HCT116 (cell line): ENCODE measurements around the gene THAP8. TPM values are rescaled to one million over a fixed set of nuclear protein-coding genes. Genes with fewer than 3 reads are reported as not detected.

Experiments used
- ATAC-seq: fragments of 200-7000 bp; cut with Tn5 transposase; 2 replicates; pipeline ENCODE4 v1.9.1; 2020; ENCODE audit warnings: mild to moderate bottlenecking, moderate library complexity
- BruUV-seq: library from RNA; stranded (reverse); fragments of 400-500 nt; replicated peaks from 2 replicates; lab custom pipeline; 2021; lab: Mats Ljungman, UMichigan
- CTCF ChIA-PET: fragments of 300-600 bp; sonication (Branson Sonifier 250); formaldehyde crosslinking; loops from one replicate; lab custom pipeline; 2021; ENCODE audit warnings: antibody characterized with exemption; lab: Charles Lee
- POLR2A ChIA-PET: fragments of 300-600, 350-600 bp; sonication (Branson Sonifier 250); formaldehyde crosslinking; loops from one replicate; lab custom pipeline; 2021; ENCODE audit warnings: antibody characterized with exemption; lab: Charles Lee
- RAD21 ChIA-PET, 2 experiments: fragments of 300-600 bp; sonication (Branson Sonifier 250); formaldehyde crosslinking; loops; one replicate each; lab custom pipeline; 2023; ENCODE audit warnings: low total read pairs in 2 of 2; ENCODE audit not compliant: uncharacterized antibody in 2 of 2, unreplicated experiment in 2 of 2, low non-redundant PET in 1 of 2; lab: Charles Lee
- DNase-seq: peaks from one replicate; pipeline ENCODE4 v3.0.0-alpha.2; 2010; ENCODE audit warnings: low read depth, low spot score
- H2AFZ ChIP-seq: fragments of 200-600 bp; shearing (Covaris generic), sonication (generic); 2 replicates; pipeline ENCODE4 v1.6.1; 2017; ENCODE audit warnings: low read depth, mixed run types, mixed read lengths, antibody characterized with exemption, low read length; ENCODE audit not compliant: poor library complexity, severe bottlenecking
- H3K27ac ChIP-seq: 2 replicates; pipeline ENCODE4 v1.5.1; 2012; ENCODE audit warnings: low read depth, low read length
- H3K27me3 ChIP-seq: fragments of 200-600 bp; sonication (generic); 2 replicates; pipeline ENCODE4 v1.6.1; 2016; ENCODE audit warnings: mixed run types, low read length, mixed read lengths; ENCODE audit not compliant: insufficient read depth
- H3K36me3 ChIP-seq, 2 experiments: fragments of 200-500 bp in 1 of 2; fragments of 200-600 bp in 1 of 2; sonication (Bioruptor generic) in 1 of 2; sonication (generic) in 1 of 2; 2 replicates each; pipeline versions ENCODE4 v1.5.1 to v1.6.1; 2014 to 2016; ENCODE audit warnings: low read length in 2 of 2, inconsistent platforms in 1 of 2, mixed read lengths in 1 of 2, mixed run types in 1 of 2; ENCODE audit not compliant: insufficient read depth in 2 of 2, control insufficient read depth in 1 of 2
- H3K4me1 ChIP-seq, 2 experiments: fragments of 200-600 bp in 1 of 2; sonication (generic) in 1 of 2; 2 replicates each; pipeline versions ENCODE4 v1.5.1 to v1.6.1; 2012 to 2017; ENCODE audit warnings: low read length in 2 of 2, inconsistent platforms in 1 of 2, mild to moderate bottlenecking in 1 of 2, mixed read lengths in 1 of 2, mixed run types in 1 of 2, moderate library complexity in 1 of 2; ENCODE audit not compliant: insufficient read depth in 2 of 2, control insufficient read depth in 1 of 2
- H3K4me2 ChIP-seq: fragments of 200-600 bp; sonication (generic); 2 replicates; pipeline ENCODE4 v1.6.1; 2017; ENCODE audit warnings: mixed run types, low read length, mixed read lengths
- H3K4me3 ChIP-seq, 2 experiments: fragments of 200-600 bp in 1 of 2; sonication (generic) in 1 of 2; replicated peaks in 1 of 2; 2 replicates each; pipeline ENCODE4 v1.5.1; 2011 to 2016; ENCODE audit warnings: low read length in 2 of 2, control low read depth in 1 of 2, low read depth in 1 of 2, mild to moderate bottlenecking in 1 of 2, mixed read lengths in 1 of 2, mixed run types in 1 of 2
- H3K79me2 ChIP-seq: fragments of 200-600 bp; sonication (generic); 2 replicates; pipeline ENCODE4 v1.6.1; 2017; ENCODE audit warnings: mild to moderate bottlenecking, mixed run types, low read length, moderate library complexity, mixed read lengths; ENCODE audit not compliant: insufficient read depth
- H3K9ac ChIP-seq: fragments of 200-600 bp; sonication (generic); 2 replicates; pipeline ENCODE4 v1.6.1; 2016; ENCODE audit warnings: low read length, mixed read lengths
- H3K9me2 ChIP-seq: fragments of 200-600 bp; sonication (generic), shearing (Covaris generic); 2 replicates; pipeline ENCODE4 v1.6.1; 2017; ENCODE audit warnings: mixed run types, mild to moderate bottlenecking, moderate library complexity; ENCODE audit not compliant: insufficient read depth
- H3K9me3 ChIP-seq, 2 experiments: fragments of 200-500 bp in 1 of 2; fragments of 200-600 bp in 1 of 2; sonication (Bioruptor generic) in 1 of 2; sonication (generic) in 1 of 2; 2 replicates each; pipeline ENCODE4 v1.6.1; 2014 to 2017; ENCODE audit warnings: low read length in 2 of 2, mixed read lengths in 2 of 2, inconsistent platforms in 1 of 2, low read depth in 1 of 2, mild to moderate bottlenecking in 1 of 2, mixed run types in 1 of 2, moderate library complexity in 1 of 2; ENCODE audit not compliant: control insufficient read depth in 1 of 2, insufficient read depth in 1 of 2
- H4K20me1 ChIP-seq: fragments of 200-600 bp; sonication (generic), shearing (Covaris generic); 2 replicates; pipeline ENCODE4 v1.6.1; 2017; ENCODE audit warnings: mixed run types, mild to moderate bottlenecking, moderate library complexity; ENCODE audit not compliant: insufficient read depth
- CTCF ChIP-seq, 3 experiments: fragments of 200-600 bp in 1 of 3; sonication (generic) in 1 of 3; IDR thresholded peaks in 2 of 3; conservative IDR thresholded peaks in 1 of 3; 2 replicates each; pipeline ENCODE4 v1.5.1; 2012 to 2017; ENCODE audit warnings: low read depth in 2 of 3, low read length in 2 of 3, antibody characterized with exemption in 1 of 3, borderline replicate concordance in 1 of 3, control low read depth in 1 of 3, mild to moderate bottlenecking in 1 of 3, mixed read lengths in 1 of 3, mixed run types in 1 of 3, moderate library complexity in 1 of 3; ENCODE audit not compliant: insufficient read depth in 1 of 3
- FOSL1 ChIP-seq: IDR thresholded peaks from 2 replicates; pipeline ENCODE4 v1.6.1; 2012; ENCODE audit warnings: low read depth
- RAD21 ChIP-seq: IDR thresholded peaks from 2 replicates; pipeline ENCODE4 v1.6.1; 2012; ENCODE audit warnings: low read depth, mild to moderate bottlenecking
- SIN3A ChIP-seq: IDR thresholded peaks from 2 replicates; pipeline ENCODE4 v1.6.1; 2012; ENCODE audit warnings: low read depth
- ZNF274 ChIP-seq: fragments of 200-500 bp; sonication (Bioruptor generic); IDR thresholded peaks from 2 replicates; pipeline ENCODE4 v1.6.1; 2014; ENCODE audit warnings: mild to moderate bottlenecking, low read depth, low read length, inconsistent platforms
- intact Hi-C: fragments of 100-400 bp; cut with micrococcal nuclease; formaldehyde crosslinking; loops from 2 replicates; pipeline ENCODE4 v1.10.0; 2022
- total RNA-seq: library from RNA; stranded (reverse); gene quantifications from one replicate; pipeline ENCODE4 v1.2.1, GENCODE V29; 2021; ENCODE audit not compliant: unreplicated experiment

Gene THAP8
- total RNA-seq, 1 experiment from 2014 or later: 1.7 TPM

GRCh38 chr19:36058481-36059179 lies 4.5 kb upstream of the THAP8 start:
- Histone ChIP-seq H3K27ac (no peak overlapping the region), H3K4me3 (no peak overlapping the region), H3K4me2 (no peak overlapping the region), H3K4me1 (peaks cover 11 to 25% of the 10 kb centered on the region in 2 experiments), H2AFZ (no peak overlapping the region), H3K9me3 (no peaks in the 10 kb centered on the region), H3K9ac (no peak overlapping the region), H4K20me1 (no peaks in the 10 kb centered on the region), H3K27me3 (no peaks in the 10 kb centered on the region), H3K36me3 (peaks cover 11 to 18% of the 10 kb centered on the region in 2 experiments; a peak in 3 of 4 replicates), H3K79me2 (peaks cover 33% of the 10 kb centered on the region), H3K9me2 (no peaks in the 10 kb centered on the region)
- no peak for ATAC-seq
- ChIA-PET RAD21 (no interaction called here), POLR2A (no interaction called here), CTCF (interaction anchor here (0.9 to 1.0 kb wide), 2 partner anchors 57 to 69 kb away, joined by 3 read pairs; partner anchors contain the start of genes POLR2I and TBCB)
- DNase-seq: no peak
- intact Hi-C loops: loop anchor here (10.0 kb wide), 1 partner anchor 174 kb away; no protein-coding TSS in a partner anchor
- no TSS peak for BruUV-seq
- TF ChIP-seq ZNF274 (no peak), SIN3A (no peak), FOSL1 (no peak), CTCF (IDR thresholded peaks at IDR 0.05 in 2 of 3, conservative IDR thresholded peaks at IDR 0.05 in 1 of 3; ENCODE audit: borderline replicate concordance in 1 of 3, insufficient read depth in 1 of 3, low read depth in 2 of 3, low read length in 2 of 3) (no peak), RAD21 (no peak)
